GM18505 (cell line): ENCODE results near the gene RAB11FIP4.

Experiments
- ATAC-seq: cut with Tn5 transposase; IDR thresholded peaks from one replicate; pipeline ENCODE4 v1.9.1; 2021; ENCODE audit not compliant: unreplicated experiment
- POLR2A ChIP-seq: IDR thresholded peaks from 4 replicates; pipeline ENCODE4 v1.6.1; 2011; ENCODE audit warnings: borderline replicate concordance; ENCODE audit not compliant: insufficient read depth, insufficient read length; ENCODE audit errors: extremely low read depth

Gene RAB11FIP4

DNA sequence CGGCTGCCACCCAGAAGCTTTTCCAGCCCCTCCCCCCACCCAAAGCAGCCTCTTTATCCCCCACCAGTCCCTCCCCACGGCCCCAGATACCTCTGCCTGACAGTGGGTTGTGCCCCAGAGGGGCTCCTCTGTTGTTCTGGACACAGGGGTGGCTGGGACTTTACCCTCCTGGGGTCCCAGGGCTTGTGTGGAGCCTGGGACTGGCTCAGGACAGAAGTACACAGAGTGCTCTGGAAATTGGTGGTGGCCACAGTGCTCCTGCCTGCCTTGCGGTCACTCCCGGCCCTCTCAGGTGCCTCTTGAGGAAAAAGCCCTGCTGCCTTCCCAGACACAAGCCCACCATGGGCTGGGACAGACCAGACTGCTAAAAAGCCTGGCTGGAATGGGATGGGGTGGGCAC is 68.2 kb downstream of the RAB11FIP4 start:
- no peak for TF ChIP-seq POLR2A
- ATAC-seq: no peak

DNA sequence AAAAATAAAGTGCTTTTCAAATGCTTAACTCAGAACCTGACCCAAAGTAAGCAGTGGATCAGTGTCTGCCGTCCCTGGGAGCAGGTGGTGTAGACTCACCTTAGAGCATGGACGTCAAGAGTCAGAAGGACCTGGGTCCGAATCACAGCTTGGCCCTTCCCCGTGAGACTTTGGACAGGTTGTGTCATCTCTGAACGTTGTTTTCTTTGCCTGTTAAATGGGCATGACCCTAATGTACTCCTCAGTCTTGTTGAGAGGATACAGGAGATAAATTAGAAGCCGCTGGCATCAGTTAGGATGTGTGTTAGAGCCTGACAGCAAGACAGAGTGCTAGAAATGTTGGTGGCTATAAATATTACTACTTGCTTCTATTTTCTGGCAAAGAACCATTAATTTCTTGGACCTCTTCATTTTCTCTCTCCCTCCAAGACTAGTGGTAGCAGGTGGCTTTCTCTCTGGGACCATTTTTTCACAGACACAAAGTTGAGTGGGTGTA is 68.8 kb downstream of the RAB11FIP4 start:
- no peak for ATAC-seq
- no peak for TF ChIP-seq POLR2A

DNA sequence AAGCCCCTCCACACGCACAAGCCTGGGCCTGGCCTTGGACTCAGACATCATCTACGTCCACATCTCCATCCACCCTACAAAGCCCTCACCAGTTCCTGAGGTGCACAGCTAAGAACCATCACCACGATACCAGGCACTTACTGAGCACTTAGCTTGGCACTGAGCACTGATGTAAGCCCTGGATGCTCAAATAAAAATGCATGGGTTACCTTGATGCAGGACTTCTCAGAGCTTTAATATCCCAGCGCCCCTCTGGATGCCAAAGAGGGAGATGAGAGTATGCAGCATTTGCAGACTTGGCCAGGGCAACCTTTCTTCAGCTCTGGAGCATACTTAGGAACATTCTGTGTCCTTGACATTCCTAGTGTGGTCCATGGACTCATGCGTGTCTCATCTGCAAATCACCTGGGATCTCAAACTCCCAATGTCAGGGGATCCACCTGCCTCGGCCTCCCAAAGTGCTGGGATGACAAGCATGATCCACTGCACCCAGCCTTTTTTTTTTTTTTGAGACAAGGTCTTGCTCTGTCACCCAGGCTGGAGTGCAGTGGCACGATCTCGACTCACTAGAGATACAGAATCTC is 69.8 kb downstream of the RAB11FIP4 start:
- ATAC-seq: no peak

DNA sequence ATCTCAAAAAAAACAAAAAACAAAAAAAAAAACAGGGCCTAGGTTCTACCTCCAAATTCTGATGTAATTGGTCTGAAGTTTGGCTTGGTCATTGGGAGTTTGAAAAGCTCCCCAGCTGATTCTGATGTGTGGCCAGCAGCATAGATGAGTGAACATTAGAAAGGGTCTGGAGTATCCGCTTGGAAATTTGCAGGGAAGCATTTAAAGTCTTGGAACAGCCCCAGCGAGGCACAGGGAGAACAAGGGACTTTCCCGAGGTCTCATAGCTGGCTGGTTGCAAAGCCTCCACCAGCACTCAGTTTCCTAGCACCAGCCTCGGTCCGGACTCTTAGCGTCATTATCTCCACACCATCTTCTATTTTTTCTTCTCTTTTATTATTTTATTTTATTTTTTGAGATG is 70.8 kb downstream of the RAB11FIP4 start:
- no peak for TF ChIP-seq POLR2A
- ATAC-seq: no peak

More for the DNA sequence above, 69.8 kb downstream of the RAB11FIP4 start:
- no peak for TF ChIP-seq POLR2A

DNA sequence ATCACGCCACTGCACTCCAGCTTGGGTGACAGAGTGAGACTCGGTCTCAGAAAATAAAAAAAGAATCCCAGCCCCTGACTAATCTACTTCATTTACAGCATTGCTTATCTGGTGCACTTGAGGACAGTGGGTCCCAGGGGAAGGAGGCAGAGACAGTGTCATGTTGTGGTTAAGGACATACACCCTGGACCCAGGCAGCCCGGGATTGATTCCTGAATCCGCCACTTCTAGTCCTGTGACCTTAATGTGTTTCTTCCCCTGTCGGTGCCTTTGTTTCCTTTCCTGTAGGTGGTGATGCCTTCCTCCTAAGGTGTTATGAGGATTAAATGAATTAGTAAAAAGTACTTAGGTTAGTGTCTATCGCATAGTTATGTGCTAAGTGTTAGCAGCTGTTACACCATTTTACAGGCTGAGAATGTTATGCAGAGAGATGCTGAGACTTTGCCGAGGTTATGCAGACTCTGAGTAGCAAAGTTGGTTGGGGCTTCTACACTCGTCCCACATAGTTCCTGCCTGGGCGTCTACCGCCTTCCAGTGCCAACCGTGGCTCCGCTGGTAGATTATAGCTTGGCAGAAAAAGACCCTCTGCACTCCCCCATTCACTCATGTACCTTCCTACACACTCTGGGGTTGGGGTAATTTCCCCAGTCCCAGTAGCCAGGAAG is 74.8 kb downstream of the RAB11FIP4 start:
- no peak for ATAC-seq
- TF ChIP-seq POLR2A: no peak

DNA sequence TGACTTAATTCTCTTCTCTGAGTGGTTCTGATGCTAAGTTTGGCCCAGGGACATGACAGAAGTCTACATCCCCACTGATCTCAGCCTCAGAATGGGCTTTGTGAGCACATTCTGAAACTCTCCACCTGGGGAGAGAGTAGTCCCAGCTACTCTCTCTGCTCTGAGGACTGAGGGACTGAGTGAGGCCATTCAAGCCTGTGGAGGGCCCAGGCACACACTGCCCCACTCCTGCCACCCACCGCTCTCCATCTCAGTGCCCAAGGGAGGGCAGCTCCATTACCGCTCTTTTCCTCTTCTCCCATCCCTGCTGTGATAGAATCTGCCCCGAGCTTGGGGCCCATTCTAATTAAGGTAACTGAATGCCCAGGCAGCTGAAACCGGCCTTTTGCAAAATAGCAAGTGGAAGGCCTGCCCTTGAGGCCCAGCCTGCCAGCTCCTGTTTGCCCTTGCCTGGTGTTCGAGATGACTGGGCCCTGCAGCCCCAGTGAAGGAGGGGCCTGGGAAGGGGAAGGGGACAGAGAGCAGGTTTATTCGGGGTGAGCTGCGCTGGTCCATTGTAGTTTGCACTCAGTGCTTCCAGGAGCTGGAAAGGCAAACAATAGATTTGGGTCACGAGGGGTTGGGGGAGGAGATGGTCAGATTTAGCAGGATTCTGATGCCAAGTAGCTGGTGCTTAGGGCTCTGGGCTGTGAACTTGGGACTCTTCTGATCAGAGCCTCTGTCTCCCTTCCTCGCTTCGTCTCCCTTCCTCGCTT is 76.2 kb downstream of the RAB11FIP4 start:
- no peak for TF ChIP-seq POLR2A
- no peak for ATAC-seq

DNA sequence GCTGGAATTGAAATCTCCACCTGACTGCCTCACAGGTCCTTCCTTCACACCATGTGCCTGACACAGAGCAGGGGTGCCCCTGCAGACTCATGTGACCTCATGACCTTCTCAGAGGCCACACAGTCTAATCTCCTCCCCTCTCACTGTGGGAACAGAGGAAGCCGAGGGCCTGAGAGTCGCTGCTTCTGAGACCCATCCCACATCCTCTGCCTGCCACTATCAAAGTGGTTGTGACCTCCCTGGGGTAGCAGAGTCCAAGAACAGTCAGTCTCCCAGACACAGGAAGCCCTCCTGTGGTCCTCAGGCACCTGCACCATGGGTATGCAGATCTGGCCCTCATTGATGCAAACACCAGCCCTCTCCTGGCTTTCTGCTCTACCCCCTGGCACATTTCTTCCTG is 78.5 kb downstream of the RAB11FIP4 start:
- ATAC-seq: no peak

DNA sequence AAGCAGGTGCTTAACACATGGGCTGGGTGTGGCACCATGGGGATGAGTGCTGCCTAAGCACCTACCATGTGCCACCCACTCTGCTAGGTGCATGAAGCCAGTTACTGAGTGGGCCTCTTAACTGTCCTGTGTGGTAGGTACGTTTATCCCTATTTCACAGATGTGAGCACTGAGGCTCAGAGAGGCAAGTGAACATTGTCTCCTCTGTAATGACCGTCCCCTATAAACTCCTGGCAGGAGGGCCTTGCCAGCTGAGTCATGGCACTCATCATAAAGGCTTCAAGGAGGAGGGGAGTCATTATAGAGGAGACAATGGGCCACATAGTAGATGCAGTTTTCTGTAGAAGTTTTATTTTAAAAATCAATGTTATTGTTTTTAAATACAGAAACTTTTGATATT is 79.1 kb downstream of the RAB11FIP4 start:
- TF ChIP-seq POLR2A: no peak
- ATAC-seq: no peak

More for the DNA sequence above, 78.5 kb downstream of the RAB11FIP4 start:
- TF ChIP-seq POLR2A: no peak

DNA sequence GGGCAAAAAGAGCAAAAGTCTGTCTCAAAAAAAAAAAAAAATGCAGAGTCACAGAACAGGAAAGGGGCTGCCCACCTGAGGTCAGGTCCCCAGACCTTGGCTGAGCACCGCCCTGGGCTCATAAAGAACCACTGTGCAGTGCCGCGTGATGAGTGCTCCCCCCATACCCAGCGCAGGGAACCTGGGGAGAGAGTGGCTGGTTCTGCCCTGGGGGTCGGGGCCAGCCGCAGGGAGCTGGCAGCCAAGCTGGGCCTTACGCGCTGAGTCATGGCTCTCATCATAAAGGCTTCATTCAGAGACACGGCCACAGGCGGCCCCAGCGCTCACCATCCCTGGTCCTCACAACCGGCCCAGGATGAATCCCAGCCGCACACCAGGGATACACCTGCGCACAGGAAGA is 80.7 kb downstream of the RAB11FIP4 start:
- no peak for TF ChIP-seq POLR2A

DNA sequence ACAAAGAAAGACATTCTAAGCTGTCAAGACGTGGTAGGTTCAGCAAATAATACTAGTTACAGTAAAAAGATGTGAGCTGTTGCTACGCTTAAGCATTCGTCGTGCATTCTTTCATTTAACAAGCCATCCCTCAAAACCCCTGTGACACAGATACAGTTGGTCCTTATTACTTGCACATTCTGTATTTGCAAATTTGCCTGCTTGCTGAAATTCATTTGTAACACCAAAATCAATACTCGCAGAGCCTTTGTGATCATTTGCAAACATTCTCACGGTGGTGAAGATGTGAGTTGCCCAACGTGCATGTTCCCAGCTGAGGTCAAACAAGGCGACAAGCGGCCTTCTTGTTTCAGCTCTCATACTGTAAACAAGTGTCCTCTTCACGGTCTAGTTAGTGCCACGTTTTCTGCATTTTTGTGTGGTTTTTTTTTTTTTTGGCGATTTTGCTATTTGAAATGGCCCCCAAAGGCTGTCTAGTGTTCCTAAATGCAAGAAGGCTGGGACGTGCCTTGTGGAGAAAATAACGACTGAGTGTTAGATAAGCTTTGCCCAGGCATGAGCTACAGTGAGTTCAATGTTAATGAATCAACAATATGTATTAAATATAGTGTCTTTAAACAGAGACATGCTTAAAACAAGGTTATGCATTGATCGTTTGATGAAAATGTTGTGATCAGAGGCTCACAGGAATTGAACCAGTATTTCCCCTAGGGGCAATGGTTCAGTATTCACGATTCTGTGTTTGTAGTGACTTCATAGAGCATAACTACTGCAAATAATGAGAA is 84.1 kb downstream of the RAB11FIP4 start:
- no peak for ATAC-seq
- TF ChIP-seq POLR2A: no peak

More for the DNA sequence above, 80.7 kb downstream of the RAB11FIP4 start:
- no peak for ATAC-seq

DNA sequence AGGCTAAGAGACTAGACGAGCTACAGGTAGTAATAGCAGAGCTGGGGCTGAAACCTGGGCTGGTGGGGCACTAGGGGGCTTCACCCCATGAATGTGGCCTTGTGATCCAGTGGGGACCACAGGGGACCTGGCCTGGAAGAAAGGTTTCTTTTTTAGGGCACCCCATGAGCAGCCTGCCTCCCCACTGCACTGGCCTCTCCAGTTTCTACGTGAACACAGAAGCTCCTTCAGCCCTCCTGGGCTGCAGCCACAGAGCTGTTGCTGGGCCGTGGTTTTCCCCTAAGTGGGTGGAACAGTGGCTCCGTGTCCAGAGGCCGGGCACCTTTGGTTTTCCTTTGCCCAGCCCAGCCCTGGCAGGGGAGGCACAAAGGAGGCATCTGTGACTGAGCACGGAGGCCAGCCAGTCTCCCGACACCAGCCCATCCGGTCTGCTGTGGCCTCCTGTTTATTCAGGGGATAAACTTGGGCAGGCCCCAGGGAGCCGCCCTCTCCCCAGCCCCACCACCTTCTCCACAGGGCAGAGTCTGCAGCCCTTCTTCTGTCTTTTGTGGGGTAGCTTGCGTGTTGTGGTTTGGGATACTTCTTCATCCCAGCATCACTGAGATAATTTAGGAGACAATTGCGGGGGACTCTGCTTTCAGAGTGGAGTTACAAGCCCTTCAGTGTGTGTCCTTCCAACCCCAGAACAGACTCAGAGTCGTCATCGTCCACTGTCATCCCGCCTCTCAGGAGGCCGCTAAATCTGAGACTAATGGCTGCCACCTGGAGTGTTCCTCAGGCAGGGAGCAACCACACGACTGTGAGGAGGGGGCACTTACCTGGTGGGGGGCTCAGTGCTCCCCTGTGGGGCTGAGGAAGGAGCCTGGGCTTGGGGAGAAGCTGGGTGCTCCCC is 85.3 kb downstream of the RAB11FIP4 start:
- ATAC-seq: no peak
- no peak for TF ChIP-seq POLR2A

DNA sequence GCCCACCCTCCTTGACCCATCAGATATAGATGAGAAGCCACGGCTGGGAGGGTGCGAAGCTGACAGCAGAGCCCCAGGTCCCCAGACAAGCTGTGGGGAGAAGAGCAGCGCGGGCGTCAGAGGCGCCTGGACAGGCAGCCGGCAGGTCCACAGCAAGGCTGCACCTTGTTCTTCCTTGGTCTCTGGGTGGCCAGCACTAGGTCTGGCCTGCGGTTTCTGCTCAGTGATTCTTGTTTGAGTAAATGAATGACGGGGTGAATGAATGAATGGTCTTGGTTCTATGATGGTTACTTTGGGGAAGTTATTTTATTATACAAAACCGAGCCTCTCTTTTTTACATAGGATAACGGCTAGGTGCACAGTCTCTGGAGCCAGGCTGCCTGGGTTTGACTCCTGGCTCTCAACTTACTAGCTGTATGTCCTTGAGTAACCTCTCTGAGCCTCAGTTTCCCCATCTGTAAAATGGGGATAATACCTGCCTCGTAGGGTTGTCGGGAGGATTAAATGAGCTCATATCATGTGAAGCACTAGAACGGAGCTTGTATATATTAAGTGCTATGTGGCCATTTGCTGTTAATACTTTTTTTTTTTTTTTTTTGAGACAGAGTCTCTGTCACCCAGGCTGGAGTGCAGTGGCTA is 86.1 kb downstream of the RAB11FIP4 start:
- no peak for ATAC-seq
- no peak for TF ChIP-seq POLR2A
